ENCODE results near the gene JARID2.

Gene JARID2

DNA sequence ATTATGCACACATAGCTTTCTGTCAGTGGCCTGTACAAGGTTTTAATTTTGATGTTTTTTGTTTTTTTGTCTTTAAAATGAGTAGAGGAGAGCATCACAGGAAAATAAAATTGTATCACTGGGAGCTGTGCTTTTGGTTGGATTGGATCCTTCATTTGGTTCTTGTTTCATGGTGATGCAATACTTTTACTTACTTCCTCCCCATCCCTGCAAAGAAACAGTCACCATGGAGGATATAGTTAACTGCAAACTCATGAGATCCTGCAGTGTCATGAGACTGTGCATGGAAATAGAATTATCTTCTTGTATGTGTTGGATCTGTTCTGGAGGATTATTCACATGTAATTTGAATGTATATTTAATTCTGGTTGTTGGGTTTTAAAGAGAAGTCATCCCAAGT, 122.3 kb downstream of the JARID2 start:
- no peak for DNase-seq
- H3K36me3 ChIP-seq (ENCODE audit: control insufficient read depth, insufficient read depth, low read length): no peaks in the 10 kb centered on the region
- peaks cover 5% of the 10 kb centered on the region for H3K4me1 ChIP-seq (ENCODE audit: control insufficient read depth, insufficient read depth, low read length, poor library complexity, severe bottlenecking)
- H3K4me3 ChIP-seq (ENCODE audit: insufficient read depth, low read depth, low read length, poor library complexity, severe bottlenecking): no peak overlapping the region
- H3K27me3 ChIP-seq (replicated peaks; ENCODE audit: control insufficient read depth, insufficient read depth, low read length, poor library complexity, severe bottlenecking): no peaks in the 10 kb centered on the region
- H3K9me3 ChIP-seq (ENCODE audit: control insufficient read depth, low read length): no peaks in the 10 kb centered on the region
- no peak overlapping the region for H3K27ac ChIP-seq (ENCODE audit: insufficient read depth, low read length, poor library complexity, severe bottlenecking)

GRCh38 chr6:15368873-15369272, 123.0 kb downstream of the JARID2 start:
- Histone ChIP-seq H3K27ac (ENCODE audit: insufficient read depth, low read length, poor library complexity, severe bottlenecking) (no peak overlapping the region), H3K4me3 (ENCODE audit: insufficient read depth, low read depth, low read length, poor library complexity, severe bottlenecking) (no peak overlapping the region), H3K9me3 (ENCODE audit: control insufficient read depth, low read length) (no peaks in the 10 kb centered on the region), H3K4me1 (ENCODE audit: control insufficient read depth, insufficient read depth, low read length, poor library complexity, severe bottlenecking) (peaks cover 5% of the 10 kb centered on the region), H3K36me3 (ENCODE audit: control insufficient read depth, insufficient read depth, low read length) (no peaks in the 10 kb centered on the region), H3K27me3 (replicated peaks; ENCODE audit: control insufficient read depth, insufficient read depth, low read length, poor library complexity, severe bottlenecking) (no peaks in the 10 kb centered on the region)
- no peak for DNase-seq

DNA sequence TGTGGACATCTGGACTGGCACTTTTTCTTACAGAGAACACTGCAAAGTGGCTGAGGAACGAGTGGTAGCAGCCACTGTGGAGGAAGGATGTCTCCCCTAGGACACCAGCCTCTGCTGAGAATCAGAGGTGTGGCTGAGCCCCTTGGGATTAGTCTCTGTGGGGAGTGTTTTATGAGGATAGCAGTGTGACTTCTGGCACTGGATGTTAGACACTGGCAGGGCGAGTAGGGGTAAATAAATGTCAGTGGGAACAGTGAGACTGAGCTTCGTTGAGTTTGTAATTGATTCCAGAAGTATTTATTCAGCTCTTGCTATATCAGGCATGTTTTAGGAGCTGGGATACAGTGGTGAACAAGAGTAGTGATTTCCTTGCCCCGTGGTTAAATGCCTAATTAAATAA, 124.0 kb downstream of the JARID2 start:
- H3K27me3 ChIP-seq (replicated peaks; ENCODE audit: control insufficient read depth, insufficient read depth, low read length, poor library complexity, severe bottlenecking): no peaks in the 10 kb centered on the region
- H3K4me3 ChIP-seq (ENCODE audit: insufficient read depth, low read depth, low read length, poor library complexity, severe bottlenecking): no peak overlapping the region
- H3K9me3 ChIP-seq (ENCODE audit: control insufficient read depth, low read length): no peaks in the 10 kb centered on the region
- no peak overlapping the region for H3K27ac ChIP-seq (ENCODE audit: insufficient read depth, low read length, poor library complexity, severe bottlenecking)
- H3K4me1 ChIP-seq (ENCODE audit: control insufficient read depth, insufficient read depth, low read length, poor library complexity, severe bottlenecking): peaks cover 3% of the 10 kb centered on the region
- H3K36me3 ChIP-seq (ENCODE audit: control insufficient read depth, insufficient read depth, low read length): no peaks in the 10 kb centered on the region
- no peak for DNase-seq

- no peaks in the 10 kb centered on the region for H3K9me3 ChIP-seq (ENCODE audit: control insufficient read depth, low read length)
- H3K4me3 ChIP-seq (ENCODE audit: insufficient read depth, low read depth, low read length, poor library complexity, severe bottlenecking): no peak overlapping the region
- H3K4me1 ChIP-seq (ENCODE audit: control insufficient read depth, insufficient read depth, low read length, poor library complexity, severe bottlenecking): peaks cover 3% of the 10 kb centered on the region
- no peak overlapping the region for H3K27ac ChIP-seq (ENCODE audit: insufficient read depth, low read length, poor library complexity, severe bottlenecking)
- no peaks in the 10 kb centered on the region for H3K36me3 ChIP-seq (ENCODE audit: control insufficient read depth, insufficient read depth, low read length)
- no peaks in the 10 kb centered on the region for H3K27me3 ChIP-seq (replicated peaks; ENCODE audit: control insufficient read depth, insufficient read depth, low read length, poor library complexity, severe bottlenecking)
- DNase-seq: no peak
These were observed 125.1 kb downstream of the JARID2 start for GRCh38 chr6:15370733-15371671.

DNA sequence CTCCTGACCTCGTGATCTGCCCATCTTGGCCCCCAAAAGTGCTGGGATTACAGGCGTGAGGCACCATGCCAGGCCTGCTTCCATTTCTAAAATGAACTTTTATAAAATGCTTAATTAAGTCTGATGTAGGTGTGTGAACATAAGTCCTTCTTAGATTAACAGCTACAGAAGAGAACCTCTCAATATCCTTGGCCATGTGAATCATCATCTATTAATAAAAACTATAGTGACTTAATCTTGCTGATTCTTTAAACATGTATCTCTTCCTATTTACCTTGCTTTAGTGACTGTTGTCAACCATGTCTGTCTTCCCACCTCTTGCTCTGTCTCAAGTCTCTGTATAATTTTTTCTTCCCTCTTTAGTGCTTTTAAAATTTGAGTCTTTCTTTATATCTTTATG, 127.1 kb downstream of the JARID2 start:
- Histone ChIP-seq H3K36me3 (ENCODE audit: control insufficient read depth, insufficient read depth, low read length) (no peaks in the 10 kb centered on the region), H3K27me3 (replicated peaks; ENCODE audit: control insufficient read depth, insufficient read depth, low read length, poor library complexity, severe bottlenecking) (no peaks in the 10 kb centered on the region), H3K4me1 (ENCODE audit: control insufficient read depth, insufficient read depth, low read length, poor library complexity, severe bottlenecking) (no peaks in the 10 kb centered on the region), H3K27ac (ENCODE audit: insufficient read depth, low read length, poor library complexity, severe bottlenecking) (no peak overlapping the region), H3K4me3 (ENCODE audit: insufficient read depth, low read depth, low read length, poor library complexity, severe bottlenecking) (no peak overlapping the region), H3K9me3 (ENCODE audit: control insufficient read depth, low read length) (no peaks in the 10 kb centered on the region)
- DNase-seq: no peak

DNA sequence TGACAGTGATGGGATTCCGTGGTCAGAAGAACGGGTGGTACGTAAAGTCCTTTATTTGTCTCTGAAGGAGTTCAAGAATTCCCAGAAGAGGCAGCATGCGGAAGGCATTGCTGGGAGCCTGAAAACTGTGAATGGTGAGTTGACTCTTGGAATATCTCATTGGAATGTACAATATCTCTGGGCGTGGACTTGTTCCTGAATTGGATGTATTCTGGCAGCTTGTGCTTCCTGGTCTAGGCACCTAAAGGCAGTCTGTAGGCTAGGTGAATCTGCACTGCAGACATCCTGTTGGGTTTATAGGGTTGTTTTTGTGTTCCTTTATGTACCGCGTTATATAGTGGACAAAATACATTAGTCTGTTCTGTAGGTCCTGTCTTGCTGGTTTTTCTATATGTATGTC, 128.2 kb downstream of the JARID2 start:
- Histone ChIP-seq H3K9me3 (ENCODE audit: control insufficient read depth, low read length) (no peaks in the 10 kb centered on the region), H3K36me3 (ENCODE audit: control insufficient read depth, insufficient read depth, low read length) (no peaks in the 10 kb centered on the region), H3K27me3 (replicated peaks; ENCODE audit: control insufficient read depth, insufficient read depth, low read length, poor library complexity, severe bottlenecking) (no peaks in the 10 kb centered on the region), H3K27ac (ENCODE audit: insufficient read depth, low read length, poor library complexity, severe bottlenecking) (no peak overlapping the region), H3K4me3 (ENCODE audit: insufficient read depth, low read depth, low read length, poor library complexity, severe bottlenecking) (no peak overlapping the region), H3K4me1 (ENCODE audit: control insufficient read depth, insufficient read depth, low read length, poor library complexity, severe bottlenecking) (no peaks in the 10 kb centered on the region)
- no peak for DNase-seq

- H3K9me3 ChIP-seq (ENCODE audit: control insufficient read depth, low read length): no peaks in the 10 kb centered on the region
- H3K4me1 ChIP-seq (ENCODE audit: control insufficient read depth, insufficient read depth, low read length, poor library complexity, severe bottlenecking): no peaks in the 10 kb centered on the region
- DNase-seq: no peak
- H3K4me3 ChIP-seq (ENCODE audit: insufficient read depth, low read depth, low read length, poor library complexity, severe bottlenecking): no peak overlapping the region
- no peaks in the 10 kb centered on the region for H3K36me3 ChIP-seq (ENCODE audit: control insufficient read depth, insufficient read depth, low read length)
- H3K27me3 ChIP-seq (replicated peaks; ENCODE audit: control insufficient read depth, insufficient read depth, low read length, poor library complexity, severe bottlenecking): no peaks in the 10 kb centered on the region
- H3K27ac ChIP-seq (ENCODE audit: insufficient read depth, low read length, poor library complexity, severe bottlenecking): no peak overlapping the region
These were observed 129.1 kb downstream of the JARID2 start for GRCh38 chr6:15375018-15375417.

GRCh38 chr6:15375638-15376290, 129.9 kb downstream of the JARID2 start:
- Histone ChIP-seq H3K4me1 (ENCODE audit: control insufficient read depth, insufficient read depth, low read length, poor library complexity, severe bottlenecking) (no peaks in the 10 kb centered on the region), H3K27me3 (replicated peaks; ENCODE audit: control insufficient read depth, insufficient read depth, low read length, poor library complexity, severe bottlenecking) (no peaks in the 10 kb centered on the region), H3K9me3 (ENCODE audit: control insufficient read depth, low read length) (no peaks in the 10 kb centered on the region), H3K27ac (ENCODE audit: insufficient read depth, low read length, poor library complexity, severe bottlenecking) (no peak overlapping the region), H3K36me3 (ENCODE audit: control insufficient read depth, insufficient read depth, low read length) (no peaks in the 10 kb centered on the region), H3K4me3 (ENCODE audit: insufficient read depth, low read depth, low read length, poor library complexity, severe bottlenecking) (no peak overlapping the region)
- no peak for DNase-seq

GRCh38 chr6:15376900-15377487, 131.1 kb downstream of the JARID2 start:
- Histone ChIP-seq H3K27me3 (replicated peaks; ENCODE audit: control insufficient read depth, insufficient read depth, low read length, poor library complexity, severe bottlenecking) (no peaks in the 10 kb centered on the region), H3K9me3 (ENCODE audit: control insufficient read depth, low read length) (no peaks in the 10 kb centered on the region), H3K4me3 (ENCODE audit: insufficient read depth, low read depth, low read length, poor library complexity, severe bottlenecking) (no peak overlapping the region), H3K36me3 (ENCODE audit: control insufficient read depth, insufficient read depth, low read length) (no peaks in the 10 kb centered on the region), H3K27ac (ENCODE audit: insufficient read depth, low read length, poor library complexity, severe bottlenecking) (no peak overlapping the region), H3K4me1 (ENCODE audit: control insufficient read depth, insufficient read depth, low read length, poor library complexity, severe bottlenecking) (no peaks in the 10 kb centered on the region)
- DNase-seq: no peak

DNA sequence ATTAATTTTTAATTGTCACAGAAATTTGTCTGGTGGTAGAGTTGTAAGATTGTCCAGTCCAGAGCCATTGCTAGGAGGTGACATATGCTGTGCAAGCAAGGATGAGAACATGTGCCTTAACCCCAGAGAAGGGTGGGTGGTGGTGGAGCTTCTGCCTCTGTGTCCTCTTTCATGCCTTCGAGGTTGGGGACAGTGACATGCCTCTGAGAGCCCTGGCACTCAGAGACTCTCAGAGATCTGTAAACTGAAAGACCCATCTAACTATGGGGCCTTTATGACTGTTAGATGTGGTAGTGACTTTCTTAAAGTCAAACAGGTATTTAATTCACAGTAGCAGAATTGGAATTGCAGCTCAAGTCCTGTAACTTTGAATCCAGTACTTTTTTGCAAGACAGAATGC, 132.4 kb downstream of the JARID2 start:
- Histone ChIP-seq H3K4me1 (ENCODE audit: control insufficient read depth, insufficient read depth, low read length, poor library complexity, severe bottlenecking) (no peaks in the 10 kb centered on the region), H3K27ac (ENCODE audit: insufficient read depth, low read length, poor library complexity, severe bottlenecking) (no peak overlapping the region), H3K27me3 (replicated peaks; ENCODE audit: control insufficient read depth, insufficient read depth, low read length, poor library complexity, severe bottlenecking) (no peaks in the 10 kb centered on the region), H3K4me3 (ENCODE audit: insufficient read depth, low read depth, low read length, poor library complexity, severe bottlenecking) (no peak overlapping the region), H3K9me3 (ENCODE audit: control insufficient read depth, low read length) (no peaks in the 10 kb centered on the region), H3K36me3 (ENCODE audit: control insufficient read depth, insufficient read depth, low read length) (no peaks in the 10 kb centered on the region)
- no peak for DNase-seq

All from effector memory CD4-positive, alpha-beta T cell (primary cell).